OCI-LY7 (cell line): ENCODE data around the gene GPT2. TPM values are rescaled to one million over a fixed set of nuclear protein-coding genes. Genes with fewer than 3 reads are reported as not detected.

Source experiments
- BruUV-seq: library from RNA; stranded (reverse); fragments of 400-500 nt; replicated peaks from 2 replicates; lab custom pipeline; 2021; lab: Mats Ljungman, UMichigan
- CTCF ChIA-PET: fragments of 300-600 bp; sonication (Branson Sonifier 250); formaldehyde crosslinking; loops from one replicate; lab custom pipeline; 2022; ENCODE audit warnings: antibody characterized with exemption; ENCODE audit not compliant: unreplicated experiment; lab: Charles Lee
- POLR2A ChIA-PET: fragments of 300-600 bp; sonication (Branson Sonifier 250); formaldehyde crosslinking; loops from one replicate; lab custom pipeline; 2022; ENCODE audit warnings: antibody characterized with exemption; lab: Charles Lee
- DNase-seq: peaks from one replicate; pipeline ENCODE4 v3.0.0-alpha.2; 2015; ENCODE audit warnings: low spot score
- H2AFZ ChIP-seq: fragments of 200-600 bp; sonication (generic), shearing (Covaris generic); 2 replicates; pipeline ENCODE4 v1.6.1; 2014; ENCODE audit warnings: mild to moderate bottlenecking, antibody characterized with exemption, low read length, moderate library complexity
- H3K27ac ChIP-seq: fragments of 200-600 bp; sonication (generic); 2 replicates; pipeline ENCODE4 v1.5.1; 2014; ENCODE audit warnings: mixed run types, low read depth, mild to moderate bottlenecking, moderate library complexity, low read length, inconsistent platforms; ENCODE audit not compliant: poor library complexity, severe bottlenecking
- H3K36me3 ChIP-seq: fragments of 200-600 bp; sonication (generic); 2 replicates; pipeline ENCODE4 v1.6.1; 2014; ENCODE audit warnings: mild to moderate bottlenecking, antibody characterized with exemption, low read length, moderate library complexity, mixed read lengths; ENCODE audit not compliant: insufficient read depth
- H3K4me1 ChIP-seq: fragments of 200-600 bp; sonication (generic); 2 replicates; pipeline ENCODE4 v1.5.1; 2014; ENCODE audit warnings: mild to moderate bottlenecking, low read length; ENCODE audit not compliant: insufficient read depth, poor library complexity, severe bottlenecking
- H3K4me2 ChIP-seq: fragments of 200-600 bp; sonication (generic); 2 replicates; pipeline ENCODE4 v1.6.1; 2014; ENCODE audit warnings: mild to moderate bottlenecking, low read length
- H3K4me3 ChIP-seq: fragments of 200-600 bp; sonication (generic); 2 replicates; pipeline ENCODE4 v1.5.1; 2014; ENCODE audit warnings: mild to moderate bottlenecking, low read depth, low read length; ENCODE audit not compliant: poor library complexity, severe bottlenecking
- H3K79me2 ChIP-seq: fragments of 200-600 bp; sonication (generic); 2 replicates; pipeline ENCODE4 v1.6.1; 2016; ENCODE audit warnings: low read depth, mild to moderate bottlenecking, low read length, moderate library complexity, mixed read lengths; ENCODE audit not compliant: insufficient read depth
- H3K9me2 ChIP-seq: fragments of 200-600 bp; sonication (generic); 2 replicates; pipeline ENCODE4 v1.6.1; 2016; ENCODE audit warnings: mild to moderate bottlenecking, low read length, mixed read lengths; ENCODE audit not compliant: insufficient read depth
- H3K9me3 ChIP-seq: fragments of 200-600 bp; sonication (generic); 2 replicates; pipeline ENCODE4 v1.6.1; 2014; ENCODE audit warnings: mild to moderate bottlenecking, mixed run types, low read length, mixed read lengths
- H4K20me1 ChIP-seq: fragments of 200-600 bp; sonication (generic); 2 replicates; pipeline ENCODE4 v1.6.1; 2014; ENCODE audit warnings: mild to moderate bottlenecking, antibody characterized with exemption, low read length, moderate library complexity, mixed read lengths; ENCODE audit not compliant: insufficient read depth
- EZH2phosphoT487 ChIP-seq: fragments of 200-600 bp; sonication (generic); IDR thresholded peaks from 2 replicates; pipeline ENCODE4 v1.6.1; 2018; ENCODE audit warnings: low read depth, borderline replicate concordance, mild to moderate bottlenecking, mixed run types, antibody characterized with exemption, low read length, moderate library complexity, mixed read lengths
- intact Hi-C: fragments of 100-400 bp; cut with micrococcal nuclease; formaldehyde crosslinking; loops from one replicate; pipeline ENCODE4 v1.10.0; 2022; ENCODE audit not compliant: unreplicated experiment
- total RNA-seq, 2 experiments: library from RNA; depleted of rRNA in 1 of 2; stranded (reverse); fragments of >200 nt in 1 of 2; shearing (Covaris generic) in 1 of 2; gene quantifications; 2 replicates each; pipeline ENCODE4 v1.2.3, GENCODE V29; 2014 to 2022
- TF ChIP-seq, protein P1 (sequence below): fragments of 200-600 bp; sonication (generic); conservative IDR thresholded peaks from 2 replicates; pipeline ENCODE4 v1.5.1; 2014; ENCODE audit warnings: mild to moderate bottlenecking, antibody characterized with exemption, low read length, moderate library complexity, mixed read lengths

Gene GPT2
- total RNA-seq, 2 experiments from 2014 or later, result 42.5 to 105 TPM

DNA sequence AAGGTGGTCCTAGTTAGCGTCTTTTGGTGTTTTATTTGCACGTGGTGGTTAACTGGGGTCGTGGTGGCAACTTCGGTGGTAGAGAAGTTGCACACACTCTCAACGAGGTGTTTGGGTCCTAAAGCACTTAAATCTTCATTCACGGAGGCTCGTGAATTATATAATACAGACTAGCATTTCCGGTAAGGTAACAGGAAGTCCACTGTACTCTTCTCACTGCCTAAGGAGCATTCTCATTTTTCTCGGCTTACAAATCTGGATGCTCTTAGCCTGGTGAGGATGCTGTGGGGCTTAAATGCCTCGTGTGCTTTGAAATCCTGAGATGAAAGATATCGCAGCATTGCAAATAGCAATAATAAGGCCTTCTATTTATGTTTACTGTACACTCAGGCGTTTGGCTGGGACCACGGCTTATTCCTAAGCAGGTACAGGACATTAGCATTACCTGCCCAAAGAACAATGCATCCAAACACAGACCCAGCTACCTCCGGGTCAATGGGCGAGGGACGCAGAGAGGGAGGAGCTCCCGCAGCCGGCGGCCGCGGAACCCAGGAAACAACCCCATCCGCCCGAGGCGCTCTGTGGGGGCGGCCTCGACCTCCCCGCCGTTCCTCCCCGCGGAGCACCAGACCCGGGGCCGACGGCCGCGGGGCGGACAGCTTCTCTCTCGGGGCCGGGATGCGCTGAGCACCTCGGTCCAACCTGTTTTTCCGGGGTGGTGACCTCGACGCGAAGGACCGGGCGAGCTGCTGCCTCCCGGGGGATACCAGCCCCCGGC, 88.5 kb downstream of the GPT2 start:
- Histone ChIP-seq H3K4me3 (peak overlapping the region; percentile 87), H3K36me3 (peaks cover 49% of the 10 kb centered on the region), H3K79me2 (peaks cover 63% of the 10 kb centered on the region), H3K4me1 (peaks cover 43% of the 10 kb centered on the region), H3K27ac (peak overlapping the region; percentile 80), H3K9me2 (no peaks in the 10 kb centered on the region), H3K9me3 (no peaks in the 10 kb centered on the region), H2AFZ (peak overlapping the region; percentile 22; the same call in 1 of the 2 replicates), H3K4me2 (peak overlapping the region; percentile 91), H4K20me1 (peaks cover 25% of the 10 kb centered on the region)
- BruUV-seq, result no TSS peak
- POLR2A ChIA-PET, result interaction anchor here (0.6 to 3.2 kb wide), 4 partner anchors 10 to 641 kb away, joined by 3 to 11 read pairs (median 6); no protein-coding TSS in a partner anchor
- TF ChIP-seq, protein P1, sequence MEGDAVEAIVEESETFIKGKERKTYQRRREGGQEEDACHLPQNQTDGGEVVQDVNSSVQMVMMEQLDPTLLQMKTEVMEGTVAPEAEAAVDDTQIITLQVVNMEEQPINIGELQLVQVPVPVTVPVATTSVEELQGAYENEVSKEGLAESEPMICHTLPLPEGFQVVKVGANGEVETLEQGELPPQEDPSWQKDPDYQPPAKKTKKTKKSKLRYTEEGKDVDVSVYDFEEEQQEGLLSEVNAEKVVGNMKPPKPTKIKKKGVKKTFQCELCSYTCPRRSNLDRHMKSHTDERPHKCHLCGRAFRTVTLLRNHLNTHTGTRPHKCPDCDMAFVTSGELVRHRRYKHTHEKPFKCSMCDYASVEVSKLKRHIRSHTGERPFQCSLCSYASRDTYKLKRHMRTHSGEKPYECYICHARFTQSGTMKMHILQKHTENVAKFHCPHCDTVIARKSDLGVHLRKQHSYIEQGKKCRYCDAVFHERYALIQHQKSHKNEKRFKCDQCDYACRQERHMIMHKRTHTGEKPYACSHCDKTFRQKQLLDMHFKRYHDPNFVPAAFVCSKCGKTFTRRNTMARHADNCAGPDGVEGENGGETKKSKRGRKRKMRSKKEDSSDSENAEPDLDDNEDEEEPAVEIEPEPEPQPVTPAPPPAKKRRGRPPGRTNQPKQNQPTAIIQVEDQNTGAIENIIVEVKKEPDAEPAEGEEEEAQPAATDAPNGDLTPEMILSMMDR, result no peak
- no peak for TF ChIP-seq EZH2phosphoT487
- DNase-seq, result peak; percentile 68
- CTCF ChIA-PET, result no interaction called here
- intact Hi-C loops, result loop anchor here (2.0 to 10.0 kb wide), 4 partner anchors 46 to 522 kb away; no protein-coding TSS in a partner anchor

DNA sequence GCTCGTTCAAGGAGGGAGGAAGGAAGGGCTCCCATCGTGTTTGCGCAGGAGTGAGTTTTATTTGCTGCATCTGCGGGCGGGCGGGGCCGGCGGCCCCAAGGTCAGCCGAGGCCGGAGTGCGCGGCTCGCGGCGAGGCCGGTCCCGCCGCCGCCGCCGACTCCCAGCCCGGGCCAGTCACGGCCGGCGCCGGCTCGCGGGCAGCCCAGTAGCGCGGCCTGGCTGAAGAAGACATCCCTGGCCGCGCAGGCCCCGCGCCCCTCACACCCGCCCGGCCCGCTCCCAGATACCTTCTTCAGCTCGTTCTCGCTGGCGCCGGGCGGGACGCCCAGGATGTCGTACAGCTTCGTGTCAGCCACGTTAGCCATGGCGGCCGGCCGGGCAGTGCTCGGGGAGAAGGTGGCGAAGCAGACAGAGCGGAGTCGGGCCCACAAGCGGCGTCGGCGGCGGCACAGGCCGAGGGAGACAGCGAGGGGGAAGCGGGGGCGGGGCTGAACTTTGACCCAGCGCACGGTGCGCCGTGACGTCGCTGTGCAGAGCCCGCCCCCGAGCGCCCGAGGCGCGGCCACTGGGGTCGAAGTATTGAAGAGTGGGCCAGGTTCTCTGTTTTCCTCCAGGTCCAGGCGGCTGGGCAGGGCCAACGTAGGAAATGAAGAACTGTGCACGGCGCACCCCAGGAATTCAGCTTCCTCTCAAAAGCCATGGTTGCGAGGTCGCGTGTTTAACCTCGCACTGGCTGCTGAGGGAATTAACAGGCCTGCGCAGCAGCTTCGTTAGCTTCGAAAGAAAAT, 89.2 kb downstream of the GPT2 start, which contains the start of gene DNAJA2:
DNAJA2 (minus strand) TSS at position 468 of the 789 bp plus-strand sequence; CDS start at position 366, 102 bp downstream.
- Histone ChIP-seq H3K79me2 (peaks cover 56% of the 10 kb centered on the region), H2AFZ (peak within 1 kb of the TSS; percentile 38; the same call in 1 of the 2 replicates), H3K4me3 (peak within 1 kb of the TSS; percentile 87), H3K9me2 (no peaks in the 10 kb centered on the region), H3K4me2 (peak within 1 kb of the TSS; percentile 91), H3K27ac (peak within 1 kb of the TSS; percentile 80), H3K9me3 (no peaks in the 10 kb centered on the region), H3K4me1 (peaks cover 43% of the 10 kb centered on the region), H4K20me1 (peaks cover 22% of the 10 kb centered on the region), H3K36me3 (peaks cover 41% of the 10 kb centered on the region)
- no TSS peak for BruUV-seq
- intact Hi-C loops, result loop anchor here (2.0 to 10.0 kb wide), 4 partner anchors 45 to 521 kb away; no protein-coding TSS in a partner anchor
- peak; percentile 90 for DNase-seq
- TF ChIP-seq EZH2phosphoT487, result no peak
- TF ChIP-seq, protein P1, result no peak
- ChIA-PET POLR2A (interaction anchor here (0.6 to 3.2 kb wide), 8 partner anchors 10 to 640 kb away, joined by 3 to 11 read pairs (median 3); no protein-coding TSS in a partner anchor), CTCF (interaction anchor here (0.7 kb wide), 1 partner anchor 10 kb away, joined by 3 read pairs; no protein-coding TSS in a partner anchor)
